Femur (tissue), 1 donor: ENCODE measurements around the gene RCL1.
"Not testable (repeated sequence)": the region's sequence is repeated elsewhere in the genome, so short reads cannot be mapped to it uniquely, and the experiment has no call there.

Source experiments
- DNase-seq: peaks from one replicate; pipeline ENCODE4 v3.0.0-alpha.2; 2017

The RCL1 gene

GRCh38 chr9:4890242-4890641, 97.5 kb downstream of the RCL1 start:
- no peak for DNase-seq

GRCh38 chr9:4890929-4891328, 98.2 kb downstream of the RCL1 start:
- no peak for DNase-seq

- no peak for DNase-seq
Observed at GRCh38 chr9:4891674-4892073, 98.9 kb downstream of the RCL1 start.

GRCh38 chr9:4892501-4893194, 99.9 kb downstream of the RCL1 start:
- no peak for DNase-seq

GRCh38 chr9:4894076-4894475, 101.3 kb downstream of the RCL1 start:
- DNase-seq = no peak

GRCh38 chr9:4899853-4900252, 107.1 kb downstream of the RCL1 start:
- DNase-seq = not testable (repeated sequence)

- DNase-seq = not testable (repeated sequence)
Observed at GRCh38 chr9:4901401-4902134, 108.8 kb downstream of the RCL1 start.

GRCh38 chr9:4902135-4902475, 109.4 kb downstream of the RCL1 start:
- DNase-seq = no peak

GRCh38 chr9:4904322-4905134, 111.8 kb downstream of the RCL1 start:
- no peak for DNase-seq

- no peak for DNase-seq
Observed at GRCh38 chr9:4905135-4905490, 112.4 kb downstream of the RCL1 start.
